Left ventricle myocardium inferior (tissue), 1 donor: ENCODE data around the gene DEPDC5. TPM values are rescaled to one million over a fixed set of nuclear protein-coding genes. Genes with fewer than 3 reads are reported as not detected.

Experiments
- DNase-seq: peaks from one replicate; pipeline ENCODE4 v3.0.0-alpha.2; 2020
- H3K27ac ChIP-seq: fragments of 200-600 bp; replicated peaks from 2 replicates; pipeline ENCODE4 v1.8.0; 2021
- H3K27me3 ChIP-seq: fragments of 200-600 bp; 2 replicates; pipeline ENCODE4 v1.8.0; 2021; ENCODE audit warnings: low read depth
- H3K36me3 ChIP-seq: fragments of 200-600 bp; 2 replicates; pipeline ENCODE4 v1.8.0; 2021
- H3K4me1 ChIP-seq: fragments of 200-600 bp; 2 replicates; pipeline ENCODE4 v1.8.0; 2021
- H3K4me3 ChIP-seq: fragments of 200-600 bp; 2 replicates; pipeline ENCODE4 v1.8.0; 2021; ENCODE audit warnings: mild to moderate bottlenecking, moderate library complexity
- H3K9me3 ChIP-seq: fragments of 200-600 bp; replicated peaks from 2 replicates; pipeline ENCODE4 v1.8.0; 2021
- CTCF ChIP-seq: fragments of 200-600 bp; IDR thresholded peaks from 2 replicates; pipeline ENCODE4 v1.8.0; 2021; ENCODE audit warnings: antibody characterized with exemption, mild to moderate bottlenecking, borderline replicate concordance
- intact Hi-C: fragments of 100-400 bp; cut with micrococcal nuclease; formaldehyde crosslinking; loops from one replicate; pipeline ENCODE4 v1.11.0; 2022
- total RNA-seq: library from RNA; stranded (reverse); fragmentation: NEBNext Ultra II Directional; extraction: Animal tissue kit (Norgen Biotek cat#: 25700); gene quantifications from one replicate; pipeline ENCODE4 v1.2.1, GENCODE V29; 2021
- donor health status: DM: no; HTN: yes; CAD: no; lungs with severe emphysema.

DEPDC5 gene
- total RNA-seq, 1 donor from 2014 or later = 11.4 TPM

DNA sequence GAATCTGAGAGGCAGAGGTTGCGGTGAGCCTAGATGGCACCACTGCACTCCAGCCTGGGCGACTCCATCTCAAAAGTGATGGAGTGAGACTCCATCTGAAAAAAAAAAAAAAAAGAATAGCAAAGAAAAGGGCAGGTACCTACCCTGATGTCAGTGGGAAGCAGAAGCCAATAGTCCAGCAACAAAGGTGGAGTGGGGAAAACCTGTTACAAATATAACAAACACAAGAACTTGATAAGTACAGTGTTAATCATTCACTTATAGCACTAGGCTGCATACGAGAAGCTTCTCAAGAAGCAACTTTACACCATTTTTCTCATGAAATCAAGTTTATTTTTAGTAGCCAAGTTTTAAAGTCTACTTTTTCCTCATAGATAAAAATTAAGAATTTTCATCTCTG, 128.0 kb downstream of the DEPDC5 start:
- Histone ChIP-seq H3K4me3 (no peak overlapping the region), H3K9me3 (no peaks in the 10 kb centered on the region), H3K36me3 (peaks cover 50% of the 10 kb centered on the region), H3K4me1 (no peaks in the 10 kb centered on the region), H3K27ac (no peak overlapping the region), H3K27me3 (no peaks in the 10 kb centered on the region)
- TF ChIP-seq CTCF = no peak
- DNase-seq = no peak
- intact Hi-C loops = no loop called here

- H3K27me3 ChIP-seq = no peaks in the 10 kb centered on the region
- H3K27ac ChIP-seq = no peak overlapping the region
- H3K9me3 ChIP-seq = no peaks in the 10 kb centered on the region
- TF ChIP-seq CTCF = no peak
- no peak for DNase-seq
- no peak overlapping the region for H3K4me3 ChIP-seq
- intact Hi-C loops = no loop called here
- H3K4me1 ChIP-seq = no peaks in the 10 kb centered on the region
- H3K36me3 ChIP-seq = peaks cover 41% of the 10 kb centered on the region
Observed at GRCh38 chr22:31882971-31883370, 129.2 kb downstream of the DEPDC5 start.

DNA sequence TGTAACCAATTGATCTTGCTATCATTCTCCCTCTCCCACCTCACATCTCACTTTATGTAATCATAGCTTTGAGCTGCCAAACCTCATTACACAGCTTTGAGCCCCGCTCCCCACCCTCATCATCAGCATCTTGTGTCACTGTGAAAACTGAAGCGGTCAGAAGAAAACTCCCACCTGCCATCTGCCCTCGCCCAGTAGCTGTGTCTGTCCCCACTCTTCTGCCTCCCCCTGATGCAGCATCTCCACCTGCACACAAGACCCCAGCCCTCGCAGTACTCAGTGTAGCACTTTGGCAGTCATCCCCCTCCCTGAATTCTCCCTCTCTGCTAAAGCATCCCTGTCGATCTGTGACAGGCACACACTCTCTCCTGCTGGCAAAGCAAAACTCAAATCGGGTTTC, 130.2 kb downstream of the DEPDC5 start:
- TF ChIP-seq CTCF = no peak
- no peak overlapping the region for H3K27ac ChIP-seq
- no peak overlapping the region for H3K4me3 ChIP-seq
- intact Hi-C loops = no loop called here
- H3K4me1 ChIP-seq = no peaks in the 10 kb centered on the region
- no peak for DNase-seq
- H3K9me3 ChIP-seq = no peaks in the 10 kb centered on the region
- no peaks in the 10 kb centered on the region for H3K27me3 ChIP-seq
- peaks cover 38% of the 10 kb centered on the region for H3K36me3 ChIP-seq

DNA sequence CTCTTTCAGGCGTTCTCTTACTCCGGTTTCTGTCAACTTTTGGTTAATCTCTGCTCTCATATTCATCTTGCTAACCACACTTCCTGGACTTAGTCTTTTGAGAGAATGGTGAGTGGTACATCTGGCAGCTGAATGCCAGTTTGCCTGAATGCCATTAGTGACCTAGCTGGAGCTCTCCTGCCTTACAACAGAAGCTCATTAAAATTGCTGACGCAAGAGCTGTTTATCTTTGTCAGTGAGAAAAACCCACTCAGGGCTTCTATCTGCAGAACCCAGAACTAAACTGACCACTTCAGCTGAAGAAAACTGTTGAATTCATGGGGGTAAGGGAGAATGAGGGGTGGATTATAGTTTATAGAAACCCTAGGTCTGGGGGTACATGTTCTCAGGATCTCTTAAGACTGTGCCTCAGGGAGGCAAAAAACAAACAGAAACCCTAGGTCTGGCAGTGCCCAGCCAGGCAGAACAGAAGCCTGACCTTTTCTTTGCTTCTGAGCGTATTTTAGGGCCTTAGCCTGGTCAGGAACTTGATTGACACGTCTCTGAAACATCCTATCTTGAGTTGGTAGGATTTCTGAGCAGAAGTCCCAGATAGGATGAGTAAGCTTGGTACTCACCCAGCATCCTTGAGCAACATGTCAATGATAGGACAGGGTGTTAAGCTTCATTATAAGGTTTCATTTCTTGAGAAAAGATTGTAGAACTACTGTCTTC, 137.7 kb downstream of the DEPDC5 start:
- TF ChIP-seq CTCF = no peak
- no peaks in the 10 kb centered on the region for H3K9me3 ChIP-seq
- no peak overlapping the region for H3K4me3 ChIP-seq
- peaks cover 33% of the 10 kb centered on the region for H3K36me3 ChIP-seq
- intact Hi-C loops = no loop called here
- H3K4me1 ChIP-seq = no peaks in the 10 kb centered on the region
- H3K27me3 ChIP-seq = no peaks in the 10 kb centered on the region
- DNase-seq = no peak
- no peak overlapping the region for H3K27ac ChIP-seq

GRCh38 chr22:31892080-31892433, 138.2 kb downstream of the DEPDC5 start:
- Histone ChIP-seq H3K36me3 (peaks cover 36% of the 10 kb centered on the region), H3K27ac (no peak overlapping the region), H3K4me1 (no peaks in the 10 kb centered on the region), H3K9me3 (no peaks in the 10 kb centered on the region), H3K4me3 (no peak overlapping the region), H3K27me3 (no peaks in the 10 kb centered on the region)
- TF ChIP-seq CTCF = no peak
- intact Hi-C loops = no loop called here
- DNase-seq = no peak
